OCI-LY3 (cell line): ENCODE measurements around the gene BRI3.

Experiments used
- H2AFZ ChIP-seq: fragments of 200-600, 300-600 bp; shearing (Covaris generic); 2 replicates; pipeline ENCODE4 v1.6.0; 2014; ENCODE audit warnings: antibody characterized with exemption, low read depth, low read length
- H3K27ac ChIP-seq: fragments of 200-600, 300-600 bp; sonication (generic); 2 replicates; pipeline ENCODE4 v1.5.1; 2014; ENCODE audit warnings: mild to moderate bottlenecking, low read length, moderate library complexity, mixed read lengths
- H3K27me3 ChIP-seq: fragments of 200-600, 300-600 bp; sonication (generic); 2 replicates; pipeline ENCODE4 v1.6.1; 2014; ENCODE audit warnings: low read depth, low read length, mixed read lengths
- H3K36me3 ChIP-seq: fragments of 200-600, 300-600 bp; sonication (generic); replicated peaks from 2 replicates; pipeline ENCODE3; 2014; ENCODE audit warnings: low read depth, low read length, mixed read lengths
- H3K4me1 ChIP-seq: fragments of 300-600, 200-600 bp; sonication (generic); 2 replicates; pipeline ENCODE4 v1.6.1; 2014; ENCODE audit warnings: low read length, mixed read lengths
- H3K4me2 ChIP-seq: fragments of 200-600, 300-600 bp; sonication (generic); 2 replicates; pipeline ENCODE4 v1.6.1; 2014; ENCODE audit warnings: low read length, mixed read lengths
- H3K4me3 ChIP-seq: fragments of 300-600, 200-600 bp; sonication (generic); 2 replicates; pipeline ENCODE4 v1.5.1; 2014; ENCODE audit warnings: antibody characterized with exemption, mild to moderate bottlenecking, low read length, moderate library complexity
- H3K79me2 ChIP-seq: fragments of 300-600, 200-600 bp; shearing (Covaris generic); 2 replicates; pipeline ENCODE4 v1.6.1; 2014; ENCODE audit warnings: mild to moderate bottlenecking, low read length, mixed read lengths
- H3K9ac ChIP-seq: fragments of 300-600, 200-600 bp; shearing (Covaris generic); 2 replicates; pipeline ENCODE4 v1.6.0; 2014; ENCODE audit warnings: mild to moderate bottlenecking, low read length, moderate library complexity
- H3K9me3 ChIP-seq: fragments of 200-600, 300-600 bp; shearing (Covaris generic); 2 replicates; pipeline ENCODE4 v1.6.1; 2014; ENCODE audit warnings: low read length, mixed read lengths; ENCODE audit not compliant: insufficient read depth
- H4K20me1 ChIP-seq: fragments of 200-600, 300-600 bp; sonication (generic); 2 replicates; pipeline ENCODE4 v1.6.1; 2016; ENCODE audit warnings: low read length, mixed read lengths; ENCODE audit not compliant: insufficient read depth
- EZH2phosphoT487 ChIP-seq: fragments of 200-600 bp; shearing (Covaris generic); IDR thresholded peaks from 2 replicates; pipeline ENCODE4 v1.6.1; 2018; ENCODE audit warnings: antibody characterized with exemption, mixed run types, low read depth
- TF ChIP-seq, protein P1 (sequence below): fragments of 200-600, 300-600 bp; sonication (generic); IDR thresholded peaks from 2 replicates; pipeline ENCODE4 v1.5.1; 2014; ENCODE audit warnings: antibody characterized with exemption, low read length, low read depth

Gene BRI3

DNA sequence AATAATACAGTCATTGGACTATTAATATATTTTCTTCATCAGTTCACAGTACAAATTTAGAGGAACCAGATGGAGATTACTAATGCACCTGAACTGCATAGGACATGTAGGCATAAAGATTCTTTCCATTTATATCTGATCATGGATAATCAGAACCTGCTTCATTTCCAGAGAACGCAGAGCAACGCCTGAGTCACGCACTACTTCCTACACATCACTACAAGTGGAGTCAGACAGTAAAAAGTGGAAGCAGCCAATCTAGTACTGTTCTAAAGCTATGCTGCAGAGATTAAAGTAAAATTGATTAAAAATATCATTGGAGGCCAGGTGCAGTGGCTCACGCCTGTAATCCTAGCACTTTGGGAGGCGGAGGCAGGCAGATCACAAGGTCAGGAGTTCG lies 43.3 kb downstream of the BRI3 start:
- no peaks in the 10 kb centered on the region for H4K20me1 ChIP-seq
- no peak overlapping the region for H2AFZ ChIP-seq
- H3K27me3 ChIP-seq = peaks cover 4% of the 10 kb centered on the region; the same call in 1 of the 2 replicates
- H3K79me2 ChIP-seq = no peaks in the 10 kb centered on the region
- TF ChIP-seq, protein P1, sequence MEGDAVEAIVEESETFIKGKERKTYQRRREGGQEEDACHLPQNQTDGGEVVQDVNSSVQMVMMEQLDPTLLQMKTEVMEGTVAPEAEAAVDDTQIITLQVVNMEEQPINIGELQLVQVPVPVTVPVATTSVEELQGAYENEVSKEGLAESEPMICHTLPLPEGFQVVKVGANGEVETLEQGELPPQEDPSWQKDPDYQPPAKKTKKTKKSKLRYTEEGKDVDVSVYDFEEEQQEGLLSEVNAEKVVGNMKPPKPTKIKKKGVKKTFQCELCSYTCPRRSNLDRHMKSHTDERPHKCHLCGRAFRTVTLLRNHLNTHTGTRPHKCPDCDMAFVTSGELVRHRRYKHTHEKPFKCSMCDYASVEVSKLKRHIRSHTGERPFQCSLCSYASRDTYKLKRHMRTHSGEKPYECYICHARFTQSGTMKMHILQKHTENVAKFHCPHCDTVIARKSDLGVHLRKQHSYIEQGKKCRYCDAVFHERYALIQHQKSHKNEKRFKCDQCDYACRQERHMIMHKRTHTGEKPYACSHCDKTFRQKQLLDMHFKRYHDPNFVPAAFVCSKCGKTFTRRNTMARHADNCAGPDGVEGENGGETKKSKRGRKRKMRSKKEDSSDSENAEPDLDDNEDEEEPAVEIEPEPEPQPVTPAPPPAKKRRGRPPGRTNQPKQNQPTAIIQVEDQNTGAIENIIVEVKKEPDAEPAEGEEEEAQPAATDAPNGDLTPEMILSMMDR = no peak
- TF ChIP-seq EZH2phosphoT487 = no peak
- no peak overlapping the region for H3K9ac ChIP-seq
- H3K27ac ChIP-seq = no peak overlapping the region
- H3K9me3 ChIP-seq = no peaks in the 10 kb centered on the region
- H3K4me2 ChIP-seq = no peak overlapping the region
- no peaks in the 10 kb centered on the region for H3K4me1 ChIP-seq
- H3K36me3 ChIP-seq = no peaks in the 10 kb centered on the region
- H3K4me3 ChIP-seq = no peak overlapping the region

DNA sequence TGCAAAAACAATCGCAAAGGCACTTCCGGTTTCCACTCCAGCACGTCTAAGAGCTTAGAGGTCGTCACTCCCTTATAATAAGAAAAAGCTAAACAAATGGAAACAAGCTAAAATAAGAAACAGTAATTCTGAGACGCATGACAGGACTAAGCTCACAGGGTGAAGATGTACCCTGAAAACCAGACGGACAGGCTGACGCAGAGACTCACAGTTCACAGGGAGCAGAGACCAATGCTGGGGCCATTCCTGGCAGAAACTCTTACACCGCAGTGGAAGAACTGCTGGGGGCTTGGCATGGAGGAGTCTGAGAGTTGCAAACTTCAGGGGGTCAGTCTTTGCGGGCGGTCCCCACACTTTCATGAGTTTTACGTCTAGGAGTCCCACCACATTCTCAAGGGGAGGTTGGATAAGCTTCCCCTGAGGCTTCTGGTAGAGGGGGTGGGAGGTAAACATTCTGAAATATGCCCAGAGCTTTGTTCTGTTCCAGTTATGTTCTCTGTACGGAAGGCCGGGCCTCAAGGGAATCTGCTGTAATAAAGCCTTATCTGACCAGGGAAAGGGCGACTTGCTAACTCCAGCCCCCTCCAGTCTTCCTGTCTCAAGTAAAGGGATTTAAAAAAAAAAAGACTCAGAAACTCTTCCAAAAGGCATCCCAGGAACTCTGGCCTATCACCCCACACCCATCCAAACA lies 47.8 kb downstream of the BRI3 start:
- Histone ChIP-seq H2AFZ (no peak overlapping the region), H3K9ac (no peak overlapping the region), H3K9me3 (no peaks in the 10 kb centered on the region), H3K4me2 (no peak overlapping the region), H3K4me1 (no peaks in the 10 kb centered on the region), H4K20me1 (no peaks in the 10 kb centered on the region), H3K36me3 (no peaks in the 10 kb centered on the region), H3K27ac (no peak overlapping the region), H3K79me2 (no peaks in the 10 kb centered on the region), H3K27me3 (peaks cover 4% of the 10 kb centered on the region; the same call in 1 of the 2 replicates), H3K4me3 (no peak overlapping the region)
- TF ChIP-seq, protein P1 = no peak
- TF ChIP-seq EZH2phosphoT487 = no peak

DNA sequence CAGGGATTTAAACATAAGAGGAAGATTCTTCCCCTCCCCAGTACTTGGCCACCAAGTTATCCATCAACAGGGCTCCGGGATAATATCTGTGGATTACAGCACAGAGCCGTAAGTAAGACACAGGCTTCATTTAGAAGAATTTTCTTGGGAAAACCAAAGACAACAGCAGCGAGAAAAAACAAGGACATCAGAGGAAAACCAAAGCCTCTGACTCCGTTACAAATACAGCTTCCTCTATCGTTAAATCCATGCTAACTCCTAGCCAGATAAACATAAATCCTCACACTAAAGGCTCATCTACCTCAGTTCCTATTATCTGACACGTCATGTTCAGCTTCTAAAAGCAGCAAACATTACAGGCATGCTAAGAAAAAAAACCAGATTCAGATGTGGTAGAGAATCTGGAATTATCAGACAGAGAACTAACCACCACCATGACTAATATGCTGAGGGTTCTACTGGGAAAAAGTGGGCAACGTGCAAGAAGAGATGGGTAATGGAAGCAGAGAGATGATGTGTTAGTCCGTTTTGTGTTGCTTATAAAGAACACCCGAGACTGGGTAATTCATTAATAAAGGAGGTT lies 48.4 kb downstream of the BRI3 start:
- Histone ChIP-seq H3K36me3 (no peaks in the 10 kb centered on the region), H3K27ac (no peak overlapping the region), H2AFZ (no peak overlapping the region), H3K9me3 (no peaks in the 10 kb centered on the region), H3K4me1 (no peaks in the 10 kb centered on the region), H3K4me2 (no peak overlapping the region), H3K4me3 (no peak overlapping the region), H3K27me3 (peaks cover 4% of the 10 kb centered on the region; the same call in 1 of the 2 replicates), H3K79me2 (no peaks in the 10 kb centered on the region), H3K9ac (no peak overlapping the region), H4K20me1 (no peaks in the 10 kb centered on the region)
- TF ChIP-seq, protein P1 = no peak
- TF ChIP-seq EZH2phosphoT487 = no peak

DNA sequence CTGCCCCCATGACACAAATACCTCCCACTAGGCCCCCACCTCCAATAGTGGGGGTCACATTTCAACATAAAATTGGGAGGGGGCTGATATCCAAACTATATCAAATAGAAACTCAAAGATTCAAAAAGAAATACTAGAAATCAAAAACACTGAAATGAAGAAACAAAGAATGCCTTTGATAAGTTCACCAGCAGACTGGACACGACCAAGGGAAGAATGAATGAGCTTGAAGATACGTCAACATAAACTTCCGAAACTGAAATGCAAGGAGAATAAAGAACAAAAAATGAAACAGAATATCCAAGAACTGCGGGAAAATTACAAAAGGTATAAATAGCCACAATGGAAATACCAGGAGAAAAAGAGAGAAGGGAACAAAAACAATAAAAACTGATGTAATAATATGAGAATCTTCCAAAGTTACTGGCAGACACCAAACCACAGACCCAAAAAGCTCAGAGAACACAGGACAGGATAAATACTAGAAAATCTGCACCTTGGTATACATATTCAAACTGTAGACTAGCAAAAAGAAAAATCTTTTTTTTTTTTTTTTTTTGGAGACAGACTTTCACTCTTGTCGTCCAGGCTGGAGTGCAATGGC lies 49.5 kb downstream of the BRI3 start:
- no peaks in the 10 kb centered on the region for H3K79me2 ChIP-seq
- H3K36me3 ChIP-seq = no peaks in the 10 kb centered on the region
- H4K20me1 ChIP-seq = no peaks in the 10 kb centered on the region
- H3K9me3 ChIP-seq = no peaks in the 10 kb centered on the region
- H3K27me3 ChIP-seq = peaks cover 4% of the 10 kb centered on the region; the same call in 1 of the 2 replicates
- H3K4me1 ChIP-seq = no peaks in the 10 kb centered on the region
- H3K27ac ChIP-seq = no peak overlapping the region
- TF ChIP-seq, protein P1 = no peak
- TF ChIP-seq EZH2phosphoT487 = no peak
- H2AFZ ChIP-seq = no peak overlapping the region
- H3K9ac ChIP-seq = no peak overlapping the region
- H3K4me3 ChIP-seq = no peak overlapping the region
- H3K4me2 ChIP-seq = no peak overlapping the region
